PC-3 (cell line): Measurements from ENCODE around the gene PXN.
"Not testable (repeated sequence)": the region's sequence is repeated elsewhere in the genome, so short reads cannot be mapped to it uniquely, and the experiment has no call there.

Experiments used
- EZH2phosphoT487 ChIP-seq: fragments of 300-600 bp; sonication (generic); IDR thresholded peaks from 2 replicates; pipeline ENCODE4 v1.6.1; 2018; ENCODE audit warnings: mild to moderate bottlenecking, antibody characterized with exemption, low read length, borderline replicate concordance
- TF ChIP-seq, protein P1 (sequence below): fragments of 300-600 bp; sonication (generic); conservative IDR thresholded peaks from 2 replicates; pipeline ENCODE4 v1.5.1; 2017; ENCODE audit warnings: antibody characterized with exemption, low read depth, mild to moderate bottlenecking, low read length

DNA sequence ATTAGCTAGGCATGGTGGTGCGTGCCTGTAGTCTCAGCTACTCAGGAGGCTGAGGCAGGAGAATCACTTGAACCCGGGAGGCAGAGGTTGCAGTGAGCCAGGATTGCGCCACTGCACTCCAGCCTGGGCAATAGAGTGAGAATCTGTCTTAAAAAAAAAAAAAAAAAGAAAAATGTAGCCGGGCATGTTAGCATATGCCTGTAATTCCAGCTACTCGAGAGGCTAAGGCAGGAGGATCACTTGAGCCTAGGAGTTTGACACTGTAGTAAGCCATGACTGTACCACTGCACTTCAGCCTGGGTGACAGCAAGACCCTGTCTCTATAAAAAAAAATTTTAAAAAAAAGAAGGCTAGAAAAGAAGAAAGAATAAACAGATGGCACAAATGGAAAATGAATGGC is 18.8 kb downstream of the PXN start:
- TF ChIP-seq EZH2phosphoT487, result not testable (repeated sequence)
- TF ChIP-seq, protein P1, sequence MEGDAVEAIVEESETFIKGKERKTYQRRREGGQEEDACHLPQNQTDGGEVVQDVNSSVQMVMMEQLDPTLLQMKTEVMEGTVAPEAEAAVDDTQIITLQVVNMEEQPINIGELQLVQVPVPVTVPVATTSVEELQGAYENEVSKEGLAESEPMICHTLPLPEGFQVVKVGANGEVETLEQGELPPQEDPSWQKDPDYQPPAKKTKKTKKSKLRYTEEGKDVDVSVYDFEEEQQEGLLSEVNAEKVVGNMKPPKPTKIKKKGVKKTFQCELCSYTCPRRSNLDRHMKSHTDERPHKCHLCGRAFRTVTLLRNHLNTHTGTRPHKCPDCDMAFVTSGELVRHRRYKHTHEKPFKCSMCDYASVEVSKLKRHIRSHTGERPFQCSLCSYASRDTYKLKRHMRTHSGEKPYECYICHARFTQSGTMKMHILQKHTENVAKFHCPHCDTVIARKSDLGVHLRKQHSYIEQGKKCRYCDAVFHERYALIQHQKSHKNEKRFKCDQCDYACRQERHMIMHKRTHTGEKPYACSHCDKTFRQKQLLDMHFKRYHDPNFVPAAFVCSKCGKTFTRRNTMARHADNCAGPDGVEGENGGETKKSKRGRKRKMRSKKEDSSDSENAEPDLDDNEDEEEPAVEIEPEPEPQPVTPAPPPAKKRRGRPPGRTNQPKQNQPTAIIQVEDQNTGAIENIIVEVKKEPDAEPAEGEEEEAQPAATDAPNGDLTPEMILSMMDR, result not testable (repeated sequence)
